Gastrocnemius medialis (tissue), 4 donors: Measurements from ENCODE around the gene ANKS1B. TPM values are rescaled to one million over a fixed set of nuclear protein-coding genes. Genes with fewer than 3 reads are reported as not detected.

ENCODE experiments used
- ATAC-seq, 2 donors: fragments of 150-250 bp; one replicate each; pipeline ENCODE4 v1.9.1; 2016
- DNase-seq, 2 donors: peaks; one replicate each; pipeline ENCODE4 v3.0.0-alpha.2; 2019
- H3K27ac ChIP-seq, 4 donors: fragments of 200-600 bp; sonication (generic); 1 replicate in 1 of 4; 2 replicates in 3 of 4; pipeline ENCODE4 v1.5.1; 2016 to 2018; ENCODE audit warnings: mild to moderate bottlenecking in 2 of 4, moderate library complexity in 1 of 4
- H3K27me3 ChIP-seq, 3 donors: fragments of 200-600 bp; sonication (generic) in 2 of 3; 1 replicate in 1 of 3; 2 replicates in 2 of 3; pipeline versions ENCODE4 v1.5.1 to v1.6.0; 2016 to 2019; ENCODE audit warnings: mild to moderate bottlenecking in 1 of 3, moderate library complexity in 1 of 3
- H3K36me3 ChIP-seq, 2 donors: fragments of 200-600 bp; sonication (generic) in 1 of 2; one replicate each; pipeline ENCODE4 v1.5.1; 2017 to 2018
- H3K4me1 ChIP-seq, 2 donors: fragments of 200-600 bp; sonication (generic) in 1 of 2; one replicate each; pipeline ENCODE4 v1.5.1; 2016 to 2017; ENCODE audit warnings: mild to moderate bottlenecking in 2 of 2
- H3K4me3 ChIP-seq, 4 donors: fragments of 200-600 bp; sonication (generic) in 3 of 4; 1 replicate in 1 of 4; 2 replicates in 3 of 4; pipeline ENCODE4 v1.5.1; 2016 to 2019; ENCODE audit warnings: mild to moderate bottlenecking in 2 of 4
- H3K9me3 ChIP-seq, 3 donors: fragments of 200-600 bp; sonication (generic) in 2 of 3; 1 replicate in 1 of 3; 2 replicates in 2 of 3; pipeline ENCODE4 v1.5.1; 2016 to 2019
- CTCF ChIP-seq, 5 experiments: fragments of 450-650 bp in 3 of 5; fragments of 200-600 bp in 2 of 5; sonication (generic) in 2 of 5; IDR thresholded peaks in 4 of 5; conservative IDR thresholded peaks in 1 of 5; 1 replicate in 4 of 5; 2 replicates in 1 of 5; pipeline ENCODE4 v1.5.1; 2016 to 2019; ENCODE audit warnings: antibody characterized with exemption in 5 of 5, mild to moderate bottlenecking in 3 of 5, moderate library complexity in 3 of 5
- POLR2A ChIP-seq, 2 donors: fragments of 450-650 bp; IDR thresholded peaks; one replicate each; pipeline ENCODE4 v1.6.1; 2017; ENCODE audit warnings: antibody characterized with exemption in 2 of 2, mild to moderate bottlenecking in 2 of 2, moderate library complexity in 2 of 2
- in situ Hi-C, 4 donors: fragments of 200-750 bp; cut with MboI; loops; one replicate each; pipeline versions ENCODE4 v1.15.0 to v1.8.0; 2017; ENCODE audit warnings: low sequenced_read_pairs in 4 of 4
- intact Hi-C: fragments of 100-400 bp; cut with DNase I; formaldehyde crosslinking; loops from one replicate; pipeline ENCODE4 v1.15.1; 2023; ENCODE audit warnings: low total_unique reads
- total RNA-seq, 4 donors: library from RNA; depleted of rRNA; stranded (reverse); fragments of >200 nt; gene quantifications; one replicate each; pipeline versions ENCODE4 v1.1.0 to v1.2.3, GENCODE V29; 2016

ANKS1B gene
- total RNA-seq, 4 donors from 2014 or later = 3.9 to 14.5 (median 5.7) TPM

- Histone ChIP-seq H3K4me3 (no peak overlapping the region), H3K4me1 (no peaks in the 10 kb centered on the region), H3K27ac (no peak overlapping the region), H3K36me3 (no peaks in the 10 kb centered on the region), H3K9me3 (no peaks in the 10 kb centered on the region), H3K27me3 (no peaks in the 10 kb centered on the region)
- DNase-seq (no peak), ATAC-seq (no peak)
- TF ChIP-seq CTCF (IDR thresholded peaks at IDR 0.05 in 4 of 5, conservative IDR thresholded peaks at IDR 0.05 in 1 of 5) (no peak), POLR2A (IDR thresholded peaks at IDR 0.05) (no peak)
- in situ Hi-C loops (no loop called here), intact Hi-C loops (no loop called here)
These were observed 873.9 kb downstream of the ANKS1B start for GRCh38 chr12:99110868-99111267.

DNA sequence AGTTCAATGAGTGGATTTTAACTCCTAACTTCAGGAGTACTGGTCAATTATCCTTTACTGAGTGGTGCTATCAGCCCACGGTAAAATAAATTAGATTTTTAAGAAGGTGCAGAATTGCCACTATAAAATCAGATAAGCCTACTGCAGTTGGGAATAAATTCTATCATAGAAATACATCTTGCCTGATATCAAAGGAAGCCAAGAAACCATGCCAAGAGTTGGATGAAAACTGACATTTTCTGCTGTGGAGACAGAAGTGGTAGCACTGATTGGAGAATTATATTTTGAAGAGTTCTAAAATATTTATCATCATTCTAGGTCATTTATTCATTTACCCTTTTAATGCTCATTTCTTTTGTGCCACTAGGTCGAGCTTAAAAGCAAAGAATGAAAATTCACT is 874.5 kb downstream of the ANKS1B start:
- Histone ChIP-seq H3K27ac (no peak overlapping the region), H3K36me3 (no peaks in the 10 kb centered on the region), H3K27me3 (no peaks in the 10 kb centered on the region), H3K9me3 (no peaks in the 10 kb centered on the region), H3K4me3 (no peak overlapping the region), H3K4me1 (no peaks in the 10 kb centered on the region)
- intact Hi-C loops = no loop called here
- in situ Hi-C loops = no loop called here
- DNase-seq (no peak), ATAC-seq (no peak)
- TF ChIP-seq CTCF (IDR thresholded peaks at IDR 0.05 in 4 of 5, conservative IDR thresholded peaks at IDR 0.05 in 1 of 5) = no peak
- no peak for TF ChIP-seq POLR2A (IDR thresholded peaks at IDR 0.05)

DNA sequence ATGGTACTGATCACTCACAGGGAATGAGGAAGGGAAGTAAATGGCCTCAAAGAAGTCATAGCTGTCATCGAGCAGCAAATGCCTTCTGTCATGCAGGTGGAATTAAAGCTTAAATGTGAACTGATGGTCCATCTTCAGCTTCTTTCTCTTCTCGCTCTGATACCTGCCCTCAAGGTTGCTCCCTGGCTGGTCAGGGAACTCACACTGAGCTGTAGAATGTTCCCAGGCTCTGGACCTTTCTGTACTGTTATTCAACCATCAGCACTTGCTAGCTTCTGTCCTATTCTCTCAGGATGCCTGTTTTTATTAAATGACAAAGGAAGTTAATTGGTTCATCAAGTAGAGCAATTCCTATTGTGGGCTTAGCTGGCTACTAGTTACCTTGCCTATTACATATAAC is 875.8 kb downstream of the ANKS1B start:
- no peaks in the 10 kb centered on the region for H3K9me3 ChIP-seq
- TF ChIP-seq CTCF (IDR thresholded peaks at IDR 0.05 in 4 of 5, conservative IDR thresholded peaks at IDR 0.05 in 1 of 5) (no peak), POLR2A (IDR thresholded peaks at IDR 0.05) (no peak)
- no peak for DNase-seq
- H3K27ac ChIP-seq = no peak overlapping the region
- H3K27me3 ChIP-seq = no peaks in the 10 kb centered on the region
- no peak overlapping the region for H3K4me3 ChIP-seq
- no peaks in the 10 kb centered on the region for H3K36me3 ChIP-seq
- intact Hi-C loops = no loop called here
- ATAC-seq = no peak
- in situ Hi-C loops = no loop called here
- H3K4me1 ChIP-seq = no peaks in the 10 kb centered on the region

DNA sequence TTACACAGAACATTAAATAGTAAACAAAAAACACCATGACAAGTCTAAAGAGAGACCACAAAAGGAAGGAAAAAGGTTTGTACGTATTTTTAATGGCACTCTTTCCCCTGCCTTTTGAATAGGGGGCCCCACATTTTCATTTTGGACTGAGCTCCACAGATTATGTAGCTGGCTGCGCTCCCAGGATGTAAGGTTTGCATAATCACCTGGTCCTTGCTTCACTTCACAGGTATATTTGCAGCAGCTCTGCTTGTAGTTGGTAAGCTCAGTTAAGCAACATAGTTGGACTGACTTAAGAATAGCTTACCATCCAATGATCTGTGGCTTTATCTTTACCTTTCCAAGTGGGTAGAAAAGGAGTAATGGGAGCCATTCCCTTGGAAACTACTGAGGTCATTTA is 885.0 kb downstream of the ANKS1B start:
- Histone ChIP-seq H3K27ac (no peak overlapping the region), H3K36me3 (no peaks in the 10 kb centered on the region), H3K4me1 (no peaks in the 10 kb centered on the region), H3K9me3 (no peaks in the 10 kb centered on the region), H3K27me3 (no peaks in the 10 kb centered on the region), H3K4me3 (no peak overlapping the region)
- in situ Hi-C loops (loop anchor here in 1 of 4 donors (25.0 kb wide), 1 partner anchor 88 kb away; no protein-coding TSS in a partner anchor), intact Hi-C loops (no loop called here)
- no peak for DNase-seq
- TF ChIP-seq CTCF (IDR thresholded peaks at IDR 0.05 in 4 of 5, conservative IDR thresholded peaks at IDR 0.05 in 1 of 5) = no peak
- no peak for TF ChIP-seq POLR2A (IDR thresholded peaks at IDR 0.05)
- no peak for ATAC-seq

GRCh38 chr12:99097171-99097570 is 887.6 kb downstream of the ANKS1B start:
- no peaks in the 10 kb centered on the region for H3K4me1 ChIP-seq
- no peaks in the 10 kb centered on the region for H3K9me3 ChIP-seq
- ATAC-seq (no peak), DNase-seq (no peak)
- no peak overlapping the region for H3K27ac ChIP-seq
- no peaks in the 10 kb centered on the region for H3K27me3 ChIP-seq
- H3K4me3 ChIP-seq = no peak overlapping the region
- in situ Hi-C loops (loop anchor here in 1 of 4 donors (25.0 kb wide), 1 partner anchor 90 kb away; no protein-coding TSS in a partner anchor), intact Hi-C loops (no loop called here)
- TF ChIP-seq CTCF (IDR thresholded peaks at IDR 0.05 in 4 of 5, conservative IDR thresholded peaks at IDR 0.05 in 1 of 5) (no peak), POLR2A (IDR thresholded peaks at IDR 0.05) (no peak)
- H3K36me3 ChIP-seq = no peaks in the 10 kb centered on the region
